Measurements from ENCODE around the gene FHL2.
A peak's percentile ranks its signal among the peaks of the same experiment; 100 is the strongest.
"Not testable (repeated sequence)": the region's sequence is repeated elsewhere in the genome, so short reads cannot be mapped to it uniquely, and the experiment has no call there.

FHL2 gene

GRCh38 chr2:105329561-105330495 is 69.0 kb downstream of the FHL2 start, which contains the start of gene TGFBRAP1:
Gene TGFBRAP1 (minus strand): TSS chr2:105329735. CDS start chr2:105308301, 21,434 bp downstream.
- TF ChIP-seq CTCF (conservative IDR thresholded peaks at IDR 0.05; ENCODE audit: low read depth, low read length): no peak

GRCh38 chr2:105329197-105329554 is 69.7 kb downstream of the FHL2 start:
- Histone ChIP-seq H3K27me3 (ENCODE audit: insufficient read depth, low read depth) (no peaks in the 10 kb centered on the region), H3K9ac (peak overlapping the region; percentile 66; the same call in 1 of the 2 replicates), H3K4me3 (IDR thresholded peaks at IDR 0.05; ENCODE audit: insufficient read depth, low read depth, low read length) (peak overlapping the region; percentile 51), H3K36me3 (ENCODE audit: insufficient read depth) (no peaks in the 10 kb centered on the region), H4K20me1 (ENCODE audit: insufficient read depth) (no peaks in the 10 kb centered on the region), H3K27ac (peak overlapping the region; percentile 13; the same call in 1 of the 2 replicates), H2AFZ (ENCODE audit: low read depth) (peak overlapping the region; percentile 66), H3K79me2 (ENCODE audit: insufficient read depth, low read depth) (peaks cover 35% of the 10 kb centered on the region), H3K4me1 (ENCODE audit: low read depth, poor library complexity, severe bottlenecking) (peaks cover 24% of the 10 kb centered on the region), H3K4me2 (peak overlapping the region; percentile 78)
- TF ChIP-seq CTCF (conservative IDR thresholded peaks at IDR 0.05; ENCODE audit: low read depth, low read length): no peak

More at GRCh38 chr2:105329561-105330495, 69.0 kb downstream of the FHL2 start, which contains the start of gene TGFBRAP1:
- H3K27ac ChIP-seq: peak within 1 kb of the TSS; percentile 82
- H3K27me3 ChIP-seq (ENCODE audit: insufficient read depth, low read depth): no peaks in the 10 kb centered on the region
- H3K4me1 ChIP-seq (ENCODE audit: low read depth, poor library complexity, severe bottlenecking): peaks cover 24% of the 10 kb centered on the region
- peak within 1 kb of the TSS; percentile 51 for H3K4me3 ChIP-seq (IDR thresholded peaks at IDR 0.05; ENCODE audit: insufficient read depth, low read depth, low read length)
- peak within 1 kb of the TSS; percentile 70 for H2AFZ ChIP-seq (ENCODE audit: low read depth)
- H3K9ac ChIP-seq: peak within 1 kb of the TSS; percentile 98
- no peaks in the 10 kb centered on the region for H3K36me3 ChIP-seq (ENCODE audit: insufficient read depth)
- H3K4me2 ChIP-seq: peak within 1 kb of the TSS; percentile 78
- peaks cover 31% of the 10 kb centered on the region for H3K79me2 ChIP-seq (ENCODE audit: insufficient read depth, low read depth)
- H4K20me1 ChIP-seq (ENCODE audit: insufficient read depth): no peaks in the 10 kb centered on the region

- H3K27ac ChIP-seq: peak overlapping the region; percentile 13; the same call in 1 of the 2 replicates
- H4K20me1 ChIP-seq (ENCODE audit: insufficient read depth): no peaks in the 10 kb centered on the region
- no peaks in the 10 kb centered on the region for H3K36me3 ChIP-seq (ENCODE audit: insufficient read depth)
- peaks cover 24% of the 10 kb centered on the region for H3K4me1 ChIP-seq (ENCODE audit: low read depth, poor library complexity, severe bottlenecking)
- peak overlapping the region; percentile 51 for H3K4me3 ChIP-seq (IDR thresholded peaks at IDR 0.05; ENCODE audit: insufficient read depth, low read depth, low read length)
- H3K9ac ChIP-seq: peak overlapping the region; percentile 66; the same call in 1 of the 2 replicates
- no peaks in the 10 kb centered on the region for H3K27me3 ChIP-seq (ENCODE audit: insufficient read depth, low read depth)
- peak overlapping the region; percentile 66 for H2AFZ ChIP-seq (ENCODE audit: low read depth)
- no peak for TF ChIP-seq CTCF (conservative IDR thresholded peaks at IDR 0.05; ENCODE audit: low read depth, low read length)
- peaks cover 36% of the 10 kb centered on the region for H3K79me2 ChIP-seq (ENCODE audit: insufficient read depth, low read depth)
- H3K4me2 ChIP-seq: peak overlapping the region; percentile 78
Observed at GRCh38 chr2:105328281-105329196, 70.3 kb downstream of the FHL2 start.

GRCh38 chr2:105327690-105328089 is 71.2 kb downstream of the FHL2 start:
- Histone ChIP-seq H3K4me1 (ENCODE audit: low read depth, poor library complexity, severe bottlenecking) (peaks cover 24% of the 10 kb centered on the region), H3K36me3 (ENCODE audit: insufficient read depth) (no peaks in the 10 kb centered on the region), H3K9ac (no peak overlapping the region), H3K79me2 (ENCODE audit: insufficient read depth, low read depth) (peaks cover 40% of the 10 kb centered on the region), H3K4me3 (IDR thresholded peaks at IDR 0.05; ENCODE audit: insufficient read depth, low read depth, low read length) (no peak overlapping the region), H3K27me3 (ENCODE audit: insufficient read depth, low read depth) (no peaks in the 10 kb centered on the region), H2AFZ (ENCODE audit: low read depth) (no peak overlapping the region), H3K27ac (no peak overlapping the region), H3K4me2 (no peak overlapping the region), H4K20me1 (ENCODE audit: insufficient read depth) (no peaks in the 10 kb centered on the region)
- TF ChIP-seq CTCF (conservative IDR thresholded peaks at IDR 0.05; ENCODE audit: low read depth, low read length): no peak

GRCh38 chr2:105327271-105327670 is 71.6 kb downstream of the FHL2 start:
- H3K27me3 ChIP-seq (ENCODE audit: insufficient read depth, low read depth); H2AFZ ChIP-seq (ENCODE audit: low read depth); H3K27ac ChIP-seq; H3K36me3 ChIP-seq (ENCODE audit: insufficient read depth); H3K4me2 ChIP-seq; H4K20me1 ChIP-seq (ENCODE audit: insufficient read depth); H3K9ac ChIP-seq; H3K4me3 ChIP-seq (IDR thresholded peaks at IDR 0.05; ENCODE audit: insufficient read depth, low read depth, low read length): not testable (repeated sequence)
- H3K79me2 ChIP-seq (ENCODE audit: insufficient read depth, low read depth): peaks cover 45% of the 10 kb centered on the region
- H3K4me1 ChIP-seq (ENCODE audit: low read depth, poor library complexity, severe bottlenecking): peaks cover 24% of the 10 kb centered on the region
